Kidney (tissue), 14 donors: Measurements from ENCODE around the gene FAM156A. TPM values are rescaled to one million over a fixed set of nuclear protein-coding genes. Genes with fewer than 3 reads are reported as not detected.

Source experiments
- DNase-seq, 5 donors: peaks; one replicate each; pipeline ENCODE4 v3.0.0-alpha.2; 2013 to 2020
- FAIRE-seq: peaks from 2 replicates; lab custom pipeline; 2012; peaks lifted over from hg19 to GRCh38; lab: Jason Lieb, UNC
- H3K27ac ChIP-seq, 2 donors: one replicate each; pipeline ENCODE4 v1.7.0; 2013; ENCODE audit warnings: low read depth in 2 of 2, low read length in 2 of 2, inconsistent platforms in 1 of 2
- H3K27me3 ChIP-seq: one replicate; pipeline ENCODE4 v1.7.1; 2013; ENCODE audit warnings: low read length, inconsistent platforms; ENCODE audit not compliant: control insufficient read depth, insufficient read depth
- H3K36me3 ChIP-seq, 3 donors: one replicate each; pipeline versions ENCODE4 v1.7.0 to v1.7.1; 2013; ENCODE audit warnings: low read length in 3 of 3, control low read depth in 1 of 3, inconsistent platforms in 1 of 3; ENCODE audit not compliant: insufficient read depth in 3 of 3, control insufficient read depth in 2 of 3
- H3K4me1 ChIP-seq, 3 donors: one replicate each; pipeline versions ENCODE4 v1.7.0 to v1.7.1; 2013; ENCODE audit warnings: low read length in 3 of 3, inconsistent platforms in 1 of 3, low read depth in 1 of 3; ENCODE audit not compliant: control insufficient read depth in 2 of 3, insufficient read depth in 2 of 3
- H3K4me3 ChIP-seq, 3 donors: one replicate each; pipeline versions ENCODE4 v1.7.0 to v1.8.1; 2013; ENCODE audit warnings: low read length in 3 of 3, control low read depth in 1 of 3, inconsistent platforms in 1 of 3
- H3K9ac ChIP-seq, 3 donors: one replicate each; pipeline versions ENCODE4 v1.7.0 to v1.7.1; 2013; ENCODE audit warnings: low read length in 3 of 3, control low read depth in 1 of 3, inconsistent platforms in 1 of 3
- H3K9me3 ChIP-seq, 3 donors: one replicate each; pipeline versions ENCODE4 v1.7.0 to v1.7.1; 2013; ENCODE audit warnings: low read length in 3 of 3, control low read depth in 1 of 3, inconsistent platforms in 1 of 3; ENCODE audit not compliant: control insufficient read depth in 2 of 3, insufficient read depth in 1 of 3
- CTCF ChIP-seq: IDR thresholded peaks from 3 replicates; pipeline ENCODE4 v1.5.1; 2012; ENCODE audit warnings: mild to moderate bottlenecking, moderate library complexity, borderline replicate concordance; ENCODE audit not compliant: insufficient read depth; ENCODE audit errors: extremely low read depth
- intact Hi-C: fragments of 100-400 bp; cut with DNase I; formaldehyde crosslinking; loops from one replicate; pipeline ENCODE4 v1.11.1; 2022
- polyA plus RNA-seq: library from polyadenylated mRNA; stranded (reverse); fragments of 350-450 nt; fragmentation: Illumina TruSeq; extraction: RNeasy Lipid Tissue Mini Kit (QIAGEN cat#74804); gene quantifications from one replicate; pipeline ENCODE4 v1.2.3, GENCODE V29; 2014; ENCODE audit warnings: low read depth, low replicate concordance; ENCODE audit not compliant: insufficient read depth
- total RNA-seq: library from RNA; stranded (reverse); fragmentation: NEBNext Ultra II Directional; extraction: Animal tissue kit (Norgen Biotek cat#: 25700); gene quantifications from one replicate; pipeline ENCODE4 v1.2.1, GENCODE V29; 2021
- donor health status: control.
- donor health status: control.
- donor health status: control.
- donor health status: control.
- donor health status: control.
- donor health status: DM: yes; HTN: yes; CAD: no.
- donor health status: Normal renal cell carcinoma (clear cell type).

The FAM156A gene
- total and polyA plus RNA-seq, 2 donors from 2014 or later: 9.9 to 20.5 TPM

- Histone ChIP-seq H3K4me1 (peaks cover 0 to 7% (median 3%) of the 10 kb centered on the region in 3 donors), H3K4me3 (peak overlapping the region in 1 of 3 donors; percentile 30), H3K36me3 (no peaks in the 10 kb centered on the region), H3K27ac (no peak overlapping the region), H3K27me3 (peaks cover 17% of the 10 kb centered on the region), H3K9ac (no peak overlapping the region), H3K9me3 (no peaks in the 10 kb centered on the region)
- intact Hi-C loops: no loop called here
- FAIRE-seq (no peak), DNase-seq (no peak)
- no peak for TF ChIP-seq CTCF
Observed at GRCh38 chrX:53000447-53001135, 42.3 kb upstream of the FAM156A start.

- H3K4me3 ChIP-seq: peak overlapping the region; percentile 93 to 99 (median 97)
- peak overlapping the region in 1 of 3 donors; percentile 99 for H3K9ac ChIP-seq
- intact Hi-C loops: no loop called here
- no peak for TF ChIP-seq CTCF
- no peak for FAIRE-seq
- H3K4me1 ChIP-seq: peaks cover 0 to 7% (median 0%) of the 10 kb centered on the region in 3 donors
- H3K9me3 ChIP-seq: no peaks in the 10 kb centered on the region
- H3K27me3 ChIP-seq: peaks cover 13% of the 10 kb centered on the region
- DNase-seq: peak in 1 of 5 donors; percentile 51
- no peaks in the 10 kb centered on the region for H3K36me3 ChIP-seq
- peak overlapping the region in 1 of 2 donors; percentile 87 for H3K27ac ChIP-seq
Observed at GRCh38 chrX:52995987-52996331, 37.6 kb upstream of the FAM156A start.

- Histone ChIP-seq H3K36me3 (no peaks in the 10 kb centered on the region), H3K9me3 (no peaks in the 10 kb centered on the region), H3K27ac (peak overlapping the region; percentile 83 to 87), H3K4me3 (peak overlapping the region; percentile 93 to 99 (median 97)), H3K4me1 (peaks cover 0 to 7% (median 0%) of the 10 kb centered on the region in 3 donors), H3K9ac (peak overlapping the region; percentile 73 to 99 (median 84)), H3K27me3 (peaks cover 13% of the 10 kb centered on the region)
- peak; percentile 62 for TF ChIP-seq CTCF
- intact Hi-C loops: no loop called here
- DNase-seq: peak; percentile 94 to 98 (median 97)
- peak; percentile 98 for FAIRE-seq
Observed at GRCh38 chrX:52995135-52995986, 37.0 kb upstream of the FAM156A start.
